DOHH2 (cell line): ENCODE measurements around the gene SCAF1.

Experiments
- H3F3A ChIP-seq: fragments of 200-600 bp; sonication (generic), shearing (Covaris generic); 2 replicates; pipeline ENCODE4 v1.6.0; 2016; ENCODE audit warnings: antibody characterized with exemption, mild to moderate bottlenecking; ENCODE audit not compliant: control insufficient read depth, insufficient read depth
- H3K27ac ChIP-seq: fragments of 200-600 bp; sonication (generic); 2 replicates; pipeline ENCODE4 v1.5.1; 2014; ENCODE audit warnings: low read depth, mild to moderate bottlenecking, low read length, moderate library complexity
- H3K27me3 ChIP-seq: fragments of 200-600 bp; sonication (generic); 2 replicates; pipeline ENCODE4 v1.6.1; 2014; ENCODE audit warnings: mild to moderate bottlenecking, low read length, mixed read lengths; ENCODE audit not compliant: control insufficient read depth
- H3K36me3 ChIP-seq: fragments of 200-600 bp; sonication (generic); 2 replicates; pipeline ENCODE4 v1.6.1; 2014; ENCODE audit warnings: mild to moderate bottlenecking, low read length, moderate library complexity, mixed read lengths; ENCODE audit not compliant: control insufficient read depth
- H3K4me1 ChIP-seq: fragments of 200-600 bp; sonication (generic); 2 replicates; pipeline ENCODE4 v1.6.1; 2014; ENCODE audit warnings: mild to moderate bottlenecking, low read length, mixed read lengths; ENCODE audit not compliant: control insufficient read depth
- H3K4me2 ChIP-seq: fragments of 200-600 bp; sonication (generic); 2 replicates; pipeline ENCODE4 v1.6.0; 2014; ENCODE audit warnings: mild to moderate bottlenecking, low read length, moderate library complexity
- H3K4me3 ChIP-seq: fragments of 200-600 bp; sonication (generic); 2 replicates; pipeline ENCODE4 v1.5.1; 2014; ENCODE audit warnings: mild to moderate bottlenecking, low read length, mixed read lengths
- H3K79me2 ChIP-seq: fragments of 200-600 bp; sonication (generic); 2 replicates; pipeline ENCODE4 v1.6.1; 2014; ENCODE audit warnings: mild to moderate bottlenecking, low read length, mixed read lengths; ENCODE audit not compliant: control insufficient read depth
- H3K9me2 ChIP-seq: fragments of 200-600 bp; sonication (generic); replicated peaks from 2 replicates; pipeline ENCODE4 v1.6.1; 2014; ENCODE audit warnings: mild to moderate bottlenecking, low read length, mixed read lengths; ENCODE audit not compliant: control insufficient read depth
- H3K9me3 ChIP-seq: fragments of 200-600 bp; sonication (generic); 2 replicates; pipeline ENCODE4 v1.6.1; 2014; ENCODE audit warnings: antibody characterized with exemption, low read length, mixed read lengths; ENCODE audit not compliant: control insufficient read depth, insufficient read depth
- H4K20me1 ChIP-seq: fragments of 200-600 bp; sonication (generic); 2 replicates; pipeline ENCODE4 v1.6.0; 2014; ENCODE audit warnings: low read depth, mild to moderate bottlenecking, antibody characterized with exemption, low read length, moderate library complexity; ENCODE audit not compliant: control insufficient read depth, insufficient read depth
- CTCF ChIP-seq: fragments of 200-600 bp; sonication (generic); IDR thresholded peaks from one replicate; pipeline ENCODE4 v1.5.1; 2014; ENCODE audit warnings: antibody characterized with exemption, mild to moderate bottlenecking, low read depth, low read length; ENCODE audit not compliant: poor library complexity, severe bottlenecking
- EZH2phosphoT487 ChIP-seq: fragments of 200-600 bp; sonication (generic); IDR thresholded peaks from 2 replicates; pipeline ENCODE4 v1.6.1; 2017; ENCODE audit warnings: borderline replicate concordance, mild to moderate bottlenecking, antibody characterized with exemption, low read length, moderate library complexity, mixed read lengths

Gene SCAF1

DNA sequence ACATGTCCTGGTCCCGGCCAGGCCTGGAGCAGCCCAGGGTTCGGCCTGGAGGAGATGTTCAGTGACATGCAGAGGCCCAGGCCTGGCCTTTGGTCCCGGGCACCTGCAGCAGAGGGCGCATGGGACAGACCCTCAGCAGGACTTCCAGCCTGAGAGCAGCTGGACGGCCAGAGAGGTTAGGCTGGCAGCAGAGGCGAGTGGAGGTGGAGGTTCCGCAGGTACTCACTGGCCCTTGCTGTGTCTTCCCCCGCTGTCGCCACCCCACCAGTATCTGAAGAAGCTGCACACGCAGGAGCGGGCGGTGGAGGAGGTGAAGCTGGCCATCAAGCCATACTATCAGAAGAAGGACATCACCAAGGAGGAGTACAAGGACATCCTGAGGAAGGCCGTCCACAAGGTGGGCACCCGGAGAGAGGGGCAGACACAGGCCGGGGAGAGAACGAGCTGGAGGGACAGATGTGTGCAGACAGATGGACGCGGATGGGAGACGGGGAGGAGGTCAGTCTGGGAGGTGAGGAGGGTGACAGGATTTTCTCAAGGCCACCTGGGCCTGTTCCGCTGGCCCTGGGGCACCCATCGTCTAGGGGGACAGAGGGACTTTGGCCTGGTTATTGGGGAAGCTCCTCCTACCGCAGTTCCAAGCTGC, 15.6 kb downstream of the SCAF1 start:
- no peaks in the 10 kb centered on the region for H3K27me3 ChIP-seq
- no peak overlapping the region for H3K4me3 ChIP-seq
- H4K20me1 ChIP-seq = no peaks in the 10 kb centered on the region
- H3K36me3 ChIP-seq = peaks cover 87% of the 10 kb centered on the region
- H3K79me2 ChIP-seq = peaks cover 3% of the 10 kb centered on the region
- no peaks in the 10 kb centered on the region for H3K4me1 ChIP-seq
- no peaks in the 10 kb centered on the region for H3K9me3 ChIP-seq
- no peaks in the 10 kb centered on the region for H3K9me2 ChIP-seq
- peaks cover 7% of the 10 kb centered on the region for H3F3A ChIP-seq
- no peak overlapping the region for H3K4me2 ChIP-seq
- no peak for TF ChIP-seq EZH2phosphoT487
- TF ChIP-seq CTCF = no peak
- H3K27ac ChIP-seq = no peak overlapping the region

- no peak overlapping the region for H3K4me3 ChIP-seq
- H3K27ac ChIP-seq = no peak overlapping the region
- H3K4me1 ChIP-seq = no peaks in the 10 kb centered on the region
- H3K9me2 ChIP-seq = no peaks in the 10 kb centered on the region
- H3F3A ChIP-seq = peaks cover 7% of the 10 kb centered on the region
- peaks cover 87% of the 10 kb centered on the region for H3K36me3 ChIP-seq
- H3K9me3 ChIP-seq = no peaks in the 10 kb centered on the region
- H3K4me2 ChIP-seq = no peak overlapping the region
- no peaks in the 10 kb centered on the region for H4K20me1 ChIP-seq
- H3K79me2 ChIP-seq = peaks cover 8% of the 10 kb centered on the region
- no peak for TF ChIP-seq EZH2phosphoT487
- no peak for TF ChIP-seq CTCF
- H3K27me3 ChIP-seq = no peaks in the 10 kb centered on the region
Measured at GRCh38 chr19:49658139-49658517, 16.1 kb downstream of the SCAF1 start.

DNA sequence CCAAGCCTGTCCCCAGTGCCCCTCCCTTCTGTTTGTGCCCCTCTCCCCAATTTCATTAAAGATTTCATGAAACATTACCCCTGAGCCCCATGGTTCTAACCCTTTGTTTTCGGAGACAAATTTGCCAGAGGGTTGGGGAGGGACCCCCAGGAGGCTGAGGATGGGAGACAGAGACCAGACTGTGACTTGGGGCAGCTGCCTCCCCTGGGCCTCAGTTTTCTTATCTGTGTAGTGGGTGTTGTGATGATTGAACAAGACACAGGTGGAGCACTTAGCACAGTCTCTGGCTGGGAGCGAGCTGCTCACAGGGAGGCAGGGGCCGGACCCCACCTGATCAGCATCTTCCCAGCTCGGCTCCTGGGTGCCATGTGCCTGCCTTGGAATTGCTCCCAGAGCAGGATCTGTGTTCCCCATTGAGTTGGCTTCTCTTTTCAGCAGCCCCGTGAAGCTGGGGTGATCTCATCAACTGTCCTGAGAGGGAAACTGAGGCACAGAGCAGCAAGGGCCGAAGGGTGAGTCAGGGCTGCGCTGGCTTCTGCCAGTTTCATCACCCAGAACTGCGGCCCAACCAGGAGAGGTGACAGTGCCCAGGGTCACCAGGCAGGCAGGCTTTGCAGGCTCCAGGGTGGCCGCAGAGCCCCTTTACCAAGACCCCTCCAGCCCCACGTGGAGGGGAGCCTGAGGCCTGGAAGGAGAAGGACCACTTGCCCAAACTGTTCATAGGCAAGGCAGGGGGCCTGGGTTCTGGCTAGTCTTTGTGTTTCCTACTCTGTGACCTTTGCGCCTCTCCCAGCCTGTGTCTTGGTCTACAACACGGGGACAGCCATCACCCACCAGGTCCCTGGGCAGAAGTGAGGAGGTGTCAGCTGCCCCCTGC, 16.8 kb downstream of the SCAF1 start:
- Histone ChIP-seq H3K27ac (no peak overlapping the region), H3K9me3 (no peaks in the 10 kb centered on the region), H3K4me1 (peaks cover 7% of the 10 kb centered on the region), H3K36me3 (peaks cover 84% of the 10 kb centered on the region), H3K27me3 (no peaks in the 10 kb centered on the region), H3K79me2 (peaks cover 15% of the 10 kb centered on the region), H3K4me2 (no peak overlapping the region), H3K9me2 (no peaks in the 10 kb centered on the region), H3K4me3 (no peak overlapping the region), H4K20me1 (no peaks in the 10 kb centered on the region; the same call in 1 of the 2 replicates), H3F3A (peaks cover 7% of the 10 kb centered on the region)
- no peak for TF ChIP-seq CTCF
- TF ChIP-seq EZH2phosphoT487 = no peak
